ENCODE results near the gene COL23A1. TPM values are rescaled to one million over a fixed set of nuclear protein-coding genes. Genes with fewer than 3 reads are reported as not detected.

The COL23A1 gene
- total RNA-seq, 1 donor from 2014 or later: 3.5 TPM

DNA sequence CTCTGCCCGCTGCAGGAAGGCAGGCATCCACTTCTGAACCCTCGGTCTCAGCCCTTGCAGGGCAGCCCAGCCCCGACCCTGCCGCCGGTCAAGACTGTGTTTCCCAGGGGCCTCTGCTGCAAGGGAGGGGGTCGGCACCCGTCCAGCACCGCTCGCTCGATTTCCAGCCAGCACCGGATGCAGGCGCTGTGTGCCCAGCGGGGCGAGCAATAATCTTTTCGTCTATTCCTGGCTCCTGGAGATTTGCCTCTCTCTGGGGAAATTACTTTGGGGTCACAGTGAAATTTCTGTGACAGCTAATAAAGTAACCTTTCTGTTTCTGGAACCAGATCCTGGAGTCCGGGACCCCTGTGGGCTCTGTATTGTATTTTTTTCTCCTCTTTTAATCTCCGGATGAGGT is 155.3 kb downstream of the COL23A1 start:
- no peak for DNase-seq (ENCODE audit: low spot score)

DNA sequence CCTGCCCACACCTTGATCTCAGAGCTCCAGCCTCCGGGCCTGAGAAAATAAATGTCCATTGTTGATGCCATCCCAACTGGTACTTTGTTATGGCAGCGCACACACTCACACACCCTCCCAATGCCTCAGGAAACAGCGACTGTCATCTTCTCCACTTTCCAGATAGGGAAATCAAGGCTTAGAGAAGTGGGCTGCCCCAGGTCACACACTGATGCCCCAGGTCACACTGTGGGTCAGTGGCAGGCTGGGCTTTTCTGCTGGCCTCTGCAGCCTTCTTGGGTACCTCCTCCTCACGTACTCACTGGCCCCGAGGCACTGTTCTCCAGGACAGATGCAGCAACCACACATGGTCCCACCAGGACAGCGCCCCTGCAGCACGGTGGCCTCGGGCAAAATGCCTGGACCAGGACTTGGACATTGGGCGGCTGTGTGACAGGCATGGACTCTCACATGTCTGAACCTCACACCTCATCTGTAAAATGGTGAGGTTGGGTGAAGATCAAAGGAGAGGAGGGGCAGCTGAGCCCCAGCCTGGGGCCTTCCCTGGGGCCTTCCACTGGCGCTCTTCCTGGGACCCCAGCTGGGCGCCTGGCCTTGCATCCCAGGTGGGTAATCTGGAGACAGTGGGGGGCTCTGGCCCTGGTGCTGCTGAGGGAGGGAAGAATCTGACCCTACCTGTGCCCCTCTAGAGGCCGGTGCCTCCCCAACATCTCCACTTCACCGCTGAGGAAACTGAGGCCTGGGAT is 156.0 kb downstream of the COL23A1 start:
- DNase-seq (ENCODE audit: low spot score): no peak

DNA sequence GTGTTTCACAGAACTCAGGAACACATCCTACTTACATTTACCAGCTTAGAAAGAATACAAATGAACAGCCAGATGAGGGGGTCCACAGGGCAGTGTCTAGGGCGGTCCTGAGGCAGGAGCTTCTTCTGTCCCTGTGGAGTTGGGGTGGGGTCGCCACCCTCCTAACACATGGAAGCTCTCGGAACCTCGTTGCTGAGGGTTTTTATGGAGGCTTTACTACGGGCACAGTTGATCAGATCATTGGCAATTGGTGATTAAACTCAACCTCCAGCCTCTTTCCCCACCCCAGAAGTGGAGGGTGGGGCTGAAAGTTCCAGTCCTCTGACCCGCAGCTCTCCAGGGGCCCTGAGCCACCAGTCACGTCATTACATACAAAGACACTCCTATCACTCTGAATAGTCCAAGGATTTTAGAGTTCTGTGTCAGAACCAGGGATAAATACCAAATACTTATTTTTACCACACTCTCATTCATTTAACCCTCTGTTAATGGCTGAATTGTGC is 156.9 kb downstream of the COL23A1 start:
- no peak for DNase-seq (ENCODE audit: low spot score)

DNA sequence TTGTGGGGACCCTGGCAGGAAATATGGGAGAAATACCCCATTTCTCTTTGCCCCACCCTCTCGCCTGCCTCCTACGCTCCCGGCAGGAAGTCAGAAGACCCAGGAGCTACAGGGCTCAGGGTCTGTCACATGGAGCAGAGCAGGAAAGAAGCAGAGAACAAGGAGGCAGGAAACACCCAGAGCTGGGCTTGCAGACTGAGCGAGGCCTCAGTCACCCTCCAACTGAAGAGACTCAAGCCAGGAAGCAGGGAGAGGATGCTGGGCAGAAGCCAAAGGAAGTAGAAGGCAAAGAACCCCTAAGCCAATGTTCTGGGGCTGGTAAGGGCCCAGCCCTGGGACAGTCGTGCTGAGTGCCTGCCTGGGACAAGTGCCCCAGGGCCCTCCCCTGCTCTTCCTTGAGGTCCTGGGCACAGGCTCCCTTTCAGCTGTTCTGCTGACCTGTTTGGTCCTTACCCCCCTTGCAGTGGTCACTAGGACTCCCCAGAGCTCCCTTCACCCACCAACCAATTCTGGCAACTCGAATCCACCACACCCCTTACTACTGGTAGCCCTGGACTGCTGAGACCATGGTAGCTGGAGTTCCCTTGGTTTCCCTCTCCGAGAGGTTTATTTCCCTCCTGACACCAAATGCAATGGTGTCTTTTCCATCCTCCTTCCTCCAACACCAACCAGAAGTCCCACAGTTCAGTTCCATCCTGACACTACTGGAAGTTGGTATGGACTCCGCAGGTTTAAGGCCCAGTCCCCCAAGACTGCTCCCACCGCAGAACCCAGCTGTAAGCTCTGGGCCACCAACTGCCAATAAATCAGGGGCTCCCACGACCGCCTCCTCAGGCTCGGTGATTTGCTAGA is 157.5 kb downstream of the COL23A1 start:
- DNase-seq (ENCODE audit: low spot score): no peak

DNA sequence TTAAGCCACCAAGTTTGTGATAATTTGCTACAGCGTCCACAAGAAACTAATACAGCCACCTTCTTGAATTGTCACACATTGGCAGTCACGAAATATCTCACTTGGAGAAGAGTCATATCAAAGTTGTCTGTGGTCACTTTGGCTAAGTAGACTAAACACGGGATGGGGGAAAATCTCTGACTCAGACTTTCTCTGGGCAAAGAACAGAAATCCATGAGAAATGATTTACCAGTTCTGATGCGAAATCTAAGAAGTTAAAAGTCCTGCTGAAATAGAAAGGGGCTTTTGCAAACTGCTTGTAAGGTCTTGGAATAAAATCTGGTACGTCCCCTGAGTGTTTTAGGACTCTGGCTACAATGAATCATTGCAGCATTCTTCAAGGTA is 158.4 kb downstream of the COL23A1 start:
- no peak for DNase-seq (ENCODE audit: low spot score)

DNA sequence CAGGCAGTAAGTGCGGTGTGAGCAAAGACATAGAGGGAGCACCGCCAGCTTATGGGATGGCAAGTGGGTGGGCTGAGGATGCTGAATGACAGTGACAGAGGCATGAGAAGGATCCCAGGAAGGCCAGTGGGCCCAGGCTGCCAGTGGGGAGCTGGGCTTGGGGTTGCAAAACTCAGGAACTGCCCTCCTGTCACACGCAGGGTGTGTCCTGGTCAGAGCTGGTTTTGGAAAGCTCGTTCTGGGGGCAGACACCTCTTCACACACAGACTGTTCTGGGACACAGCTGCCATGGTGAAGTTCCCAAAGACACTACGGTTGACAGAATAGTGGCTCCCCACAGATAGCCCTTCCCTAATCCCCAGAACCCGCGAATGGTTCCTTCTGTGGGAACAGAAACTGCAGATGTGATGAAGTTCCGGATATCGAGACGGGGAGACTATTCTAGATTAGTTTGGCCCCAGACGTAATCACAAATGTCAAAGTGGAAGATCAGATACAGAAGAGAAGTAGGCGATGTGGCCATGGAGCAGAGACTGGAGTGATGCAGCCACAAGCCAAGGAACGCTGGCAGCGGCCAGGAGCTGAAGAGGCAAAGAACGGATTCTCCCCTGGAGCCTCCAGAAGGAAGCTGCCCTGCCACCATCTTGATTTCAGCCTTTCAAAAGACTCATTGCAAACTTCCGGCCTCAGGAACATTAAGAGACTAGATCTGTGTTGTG is 159.0 kb downstream of the COL23A1 start:
- no peak for DNase-seq (ENCODE audit: low spot score)

DNA sequence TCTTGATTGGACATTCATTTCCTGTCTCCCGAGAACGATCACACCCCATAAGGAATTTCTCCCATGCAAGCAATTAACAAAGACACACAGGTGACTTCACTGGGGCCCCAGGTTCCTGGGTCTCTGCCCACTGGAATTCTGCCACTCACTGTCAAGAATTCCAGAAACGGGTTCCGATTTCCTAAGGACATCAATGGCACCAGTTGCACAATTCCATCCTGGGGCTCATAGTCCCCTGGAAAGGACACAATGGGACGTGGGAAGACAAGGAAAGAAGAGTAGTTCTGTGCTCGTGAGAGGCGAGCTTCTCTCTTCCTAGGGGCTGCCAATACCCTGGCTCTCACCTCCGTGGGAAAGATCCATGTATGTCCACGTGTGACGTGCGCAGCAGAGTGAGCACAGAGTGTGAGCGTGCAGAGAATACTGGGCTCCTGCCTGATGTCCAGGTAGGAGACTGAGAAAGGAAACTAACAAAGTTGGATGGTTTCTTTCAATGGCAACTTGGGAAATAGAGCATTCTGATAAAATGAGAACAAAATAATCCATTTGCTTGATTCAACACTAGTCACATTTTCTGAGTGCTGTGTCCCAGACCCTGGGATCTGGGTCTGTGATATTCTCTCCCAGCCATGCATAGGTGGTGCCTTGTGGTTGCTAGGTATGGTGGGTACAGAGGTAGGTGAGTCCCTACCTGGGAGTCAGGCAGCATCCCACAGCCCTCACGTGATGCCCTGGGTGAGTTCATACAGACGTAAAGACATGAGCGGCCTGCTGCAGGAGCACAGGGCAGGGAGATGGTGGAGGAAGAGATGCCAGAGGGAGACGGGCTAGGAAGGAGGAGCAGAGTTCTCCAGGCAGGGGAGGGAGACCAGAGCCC is 159.8 kb downstream of the COL23A1 start:
- DNase-seq (ENCODE audit: low spot score): no peak

DNA sequence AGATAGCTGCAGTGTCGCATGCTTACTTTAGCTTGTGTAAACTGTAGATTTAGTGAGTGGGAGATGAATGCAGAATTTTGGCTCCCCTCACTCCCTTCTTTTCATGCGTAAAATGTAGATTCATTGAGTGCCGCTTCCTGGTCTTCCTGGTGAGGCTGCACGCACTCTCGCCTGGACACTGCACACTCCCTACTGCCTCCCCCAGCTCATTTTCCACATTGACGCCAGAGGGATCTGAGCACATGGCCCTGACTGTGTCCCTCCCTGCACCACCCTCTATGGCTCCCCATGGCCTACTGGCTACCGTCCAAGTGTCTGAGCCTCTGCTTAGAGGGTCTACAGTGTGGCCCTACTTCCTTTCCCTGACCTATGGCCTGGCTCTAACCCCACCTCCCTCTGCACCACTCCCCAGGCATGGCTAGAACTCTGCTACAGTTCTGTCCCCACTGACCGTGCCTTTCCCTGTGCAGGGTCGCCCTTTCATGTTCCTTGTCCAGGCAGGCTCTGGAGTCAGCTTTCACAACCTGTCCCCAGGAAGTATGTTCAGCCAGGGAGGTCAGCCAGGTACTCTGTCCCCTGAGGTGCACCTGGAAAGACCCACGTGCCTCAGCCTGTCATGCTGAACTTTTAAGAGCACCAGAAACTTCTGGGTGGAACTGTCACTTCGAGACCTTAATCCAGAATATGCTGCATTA is 160.6 kb downstream of the COL23A1 start:
- no peak for DNase-seq (ENCODE audit: low spot score)

DNA sequence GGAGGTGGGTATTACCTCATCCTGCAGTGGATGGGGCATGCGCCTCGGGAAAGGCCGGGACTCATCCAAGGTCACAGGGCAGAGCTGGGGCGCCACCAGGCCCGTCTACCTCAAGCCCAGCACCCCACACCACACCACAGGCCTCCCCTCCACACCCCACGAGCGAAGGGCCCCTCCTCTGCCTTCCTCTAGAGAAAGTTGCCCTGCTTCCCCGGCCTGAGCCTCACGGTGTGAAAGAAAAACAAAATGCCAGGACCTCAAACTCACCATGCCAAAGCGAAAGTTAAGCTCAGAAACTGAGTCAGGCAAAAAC is 161.1 kb downstream of the COL23A1 start:
- no peak for DNase-seq (ENCODE audit: low spot score)

DNA sequence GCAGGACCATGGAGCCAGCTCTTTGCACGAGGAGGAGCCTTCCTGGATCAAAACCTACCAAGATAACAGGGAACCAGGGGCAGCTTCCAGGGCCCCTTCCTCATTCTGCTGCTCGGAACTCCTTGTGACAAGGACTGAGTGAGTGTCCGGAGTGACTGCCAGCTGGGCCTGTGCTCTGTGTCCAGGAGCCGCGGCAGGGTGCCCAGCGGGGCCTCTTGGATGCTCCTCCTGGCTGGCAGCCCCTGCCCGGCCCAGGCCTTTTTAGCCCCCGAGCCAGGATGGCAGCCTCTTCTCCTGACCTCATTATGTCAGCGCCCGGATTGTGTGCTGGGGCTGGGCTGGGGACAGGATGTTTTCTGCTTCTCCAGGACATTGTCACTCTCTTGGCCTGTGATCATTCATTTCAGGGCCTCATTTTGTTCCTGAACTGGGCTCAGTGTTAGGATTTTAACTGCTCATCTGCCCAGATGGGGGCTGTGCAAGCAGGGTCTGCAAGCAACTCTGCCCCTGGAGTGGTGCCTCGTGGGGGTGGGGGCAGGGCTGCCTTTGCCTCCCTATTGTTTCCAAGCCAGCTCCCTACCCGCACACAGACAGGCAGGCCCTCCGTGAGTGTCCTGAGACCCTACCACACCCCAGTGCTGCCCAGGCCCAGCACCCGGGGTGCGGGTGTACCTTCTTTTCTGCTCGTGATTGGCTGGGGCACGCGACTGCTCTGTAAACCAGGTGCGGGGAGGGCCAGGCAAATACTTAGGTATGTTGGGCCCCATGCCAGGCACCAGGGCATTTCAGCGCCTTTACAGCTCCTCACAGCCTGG is 161.6 kb downstream of the COL23A1 start:
- DNase-seq (ENCODE audit: low spot score): peak; percentile 48

DNA sequence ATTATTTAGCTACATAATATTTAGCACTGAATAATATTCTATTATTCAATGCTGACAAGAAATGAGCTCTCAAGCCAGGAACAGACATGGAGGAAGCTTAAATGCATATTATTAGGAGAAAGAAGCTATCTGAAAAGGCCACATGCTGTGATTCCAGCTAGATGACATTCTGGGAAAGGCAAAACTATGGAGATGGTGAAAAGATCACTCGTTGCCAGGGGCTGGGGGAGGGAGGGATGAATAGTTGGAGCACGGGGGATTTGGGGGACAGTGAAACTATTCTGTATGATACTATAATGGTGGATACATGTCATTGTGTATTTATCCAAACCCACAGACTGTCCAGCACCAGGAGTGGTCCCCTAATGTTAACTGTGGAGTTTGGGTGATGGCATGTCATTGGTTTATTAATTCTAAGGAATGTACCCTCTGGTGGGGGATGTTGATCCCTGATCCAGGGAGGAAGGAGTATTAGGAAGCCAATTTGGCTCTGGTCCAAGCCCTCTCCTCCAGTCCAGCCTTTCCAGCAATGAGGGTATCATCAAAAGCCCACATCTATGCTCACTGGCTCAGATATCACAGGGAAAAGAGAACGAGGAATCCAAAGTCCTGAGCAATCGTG is 162.5 kb downstream of the COL23A1 start:
- peak; percentile 7 for DNase-seq (ENCODE audit: low spot score)

DNA sequence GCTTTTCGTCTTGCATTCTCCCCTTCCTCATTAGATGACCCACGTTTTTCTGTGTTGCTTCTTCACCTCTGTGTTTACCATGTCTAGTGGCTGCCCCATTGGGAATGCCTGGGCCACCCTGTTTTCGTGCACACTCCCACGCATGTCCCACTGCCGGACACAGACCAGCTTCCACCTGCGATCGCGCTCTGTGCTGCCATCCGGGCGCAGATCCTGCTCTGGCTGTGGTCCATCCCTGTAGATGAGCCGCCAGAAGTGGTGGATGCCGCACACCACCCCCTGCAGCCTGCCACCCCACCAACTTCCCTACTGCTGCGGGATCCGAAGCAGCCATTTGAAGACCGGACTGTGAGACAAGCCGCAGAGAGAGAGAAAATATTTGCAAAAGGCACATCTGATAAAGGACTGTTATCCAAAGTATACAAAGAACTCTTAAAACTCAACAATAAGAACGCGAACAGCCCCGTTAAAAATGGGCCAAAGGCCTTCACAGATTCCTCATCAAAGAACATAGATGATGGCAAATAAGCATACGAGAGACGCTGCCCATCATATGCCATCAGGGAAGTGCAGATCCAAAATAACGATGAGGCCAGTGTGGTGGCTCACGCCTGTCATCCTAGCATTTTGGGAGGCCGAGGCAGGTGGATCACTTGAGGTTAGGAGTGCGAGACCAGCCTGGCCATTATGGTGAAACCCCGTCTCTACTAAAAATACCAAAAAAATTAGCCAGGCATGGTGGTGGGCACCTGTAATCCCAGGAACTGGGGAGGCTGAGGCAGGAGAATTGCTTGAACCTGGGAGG is 163.7 kb downstream of the COL23A1 start:
- peak; percentile 29 for DNase-seq (ENCODE audit: low spot score)

DNA sequence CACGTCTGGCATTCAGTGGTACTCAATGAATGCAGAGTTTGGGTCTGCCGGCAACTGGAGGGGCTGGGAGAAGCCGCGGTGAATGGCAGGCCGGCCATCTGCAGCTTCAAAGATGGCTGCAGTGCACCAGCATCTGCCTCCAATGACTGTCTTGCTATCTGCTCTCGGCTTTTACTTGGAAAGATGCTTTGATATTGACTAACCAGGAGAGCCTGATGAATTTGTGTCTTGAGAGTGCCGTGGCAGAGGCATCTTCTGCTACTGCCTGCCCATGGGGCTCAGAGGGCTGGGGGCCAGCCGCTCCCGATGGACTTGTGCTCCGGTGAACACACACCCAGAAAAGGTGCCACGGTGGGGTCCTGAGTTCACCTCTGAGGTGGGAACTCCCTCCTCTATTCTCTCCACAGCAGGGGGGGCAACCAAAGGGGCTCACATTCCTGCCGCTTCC is 164.5 kb downstream of the COL23A1 start:
- peak; percentile 29 for DNase-seq (ENCODE audit: low spot score)

DNA sequence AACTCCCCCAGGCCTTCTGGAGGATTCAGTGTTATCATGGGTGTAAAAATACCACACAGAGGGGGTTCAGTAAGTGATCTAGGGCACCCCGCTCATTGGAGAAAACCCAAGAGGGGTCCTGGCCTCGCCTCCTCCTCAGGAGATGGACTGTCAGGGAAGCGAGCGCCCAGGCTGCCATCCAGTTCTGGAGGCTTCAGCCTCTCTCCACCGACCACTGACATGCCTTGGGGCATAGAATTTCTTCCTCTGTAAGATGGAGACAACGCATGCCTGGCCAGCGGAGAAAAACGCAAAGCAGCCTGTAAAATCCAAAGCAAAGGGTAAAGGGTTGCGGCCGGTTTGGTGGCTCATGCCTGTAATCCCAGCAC is 165.4 kb downstream of the COL23A1 start:
- no peak for DNase-seq (ENCODE audit: low spot score)

DNA sequence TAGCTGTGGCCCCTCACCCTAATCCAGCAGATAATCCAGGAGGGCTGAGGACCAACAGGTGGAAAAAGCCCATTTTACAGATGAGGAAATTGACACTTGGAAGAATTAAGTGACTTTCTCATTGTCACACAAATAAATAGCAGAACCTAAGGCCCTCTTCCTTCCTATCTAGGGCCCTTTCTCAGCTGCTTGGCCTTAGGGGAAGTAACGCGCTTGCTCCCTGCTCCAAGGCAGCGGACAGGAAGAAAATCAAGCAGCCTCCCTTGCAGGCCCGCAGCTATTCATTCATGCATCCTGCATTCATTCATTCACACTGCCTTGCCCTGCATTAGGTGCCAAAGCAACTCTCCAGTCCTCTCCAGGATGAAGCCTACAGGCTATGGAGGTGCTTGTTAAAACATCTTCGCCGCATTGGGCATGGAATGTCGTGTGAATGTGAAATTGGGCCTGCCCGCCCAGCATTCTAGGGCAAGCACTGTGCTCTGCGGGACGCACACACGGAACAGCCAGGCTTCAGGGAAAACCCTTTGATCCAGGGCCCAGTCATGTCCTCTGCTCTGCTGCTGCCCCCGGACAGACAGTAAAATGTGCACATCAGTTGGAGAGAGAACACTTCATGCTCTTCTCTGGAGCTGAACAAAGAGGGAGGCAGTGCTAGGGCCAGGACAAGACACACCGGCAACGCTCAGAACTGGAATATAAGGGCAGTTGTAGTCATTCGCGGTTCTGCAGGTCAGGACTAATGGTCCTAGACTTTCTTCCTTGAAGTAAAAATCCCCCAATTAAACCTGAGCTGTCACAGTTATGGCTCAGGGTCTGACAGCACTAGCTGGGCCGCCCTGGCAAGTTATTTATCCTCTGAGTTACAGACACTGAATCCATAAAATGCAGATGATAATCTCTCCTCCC is 166.0 kb downstream of the COL23A1 start:
- DNase-seq (ENCODE audit: low spot score): no peak

DNA sequence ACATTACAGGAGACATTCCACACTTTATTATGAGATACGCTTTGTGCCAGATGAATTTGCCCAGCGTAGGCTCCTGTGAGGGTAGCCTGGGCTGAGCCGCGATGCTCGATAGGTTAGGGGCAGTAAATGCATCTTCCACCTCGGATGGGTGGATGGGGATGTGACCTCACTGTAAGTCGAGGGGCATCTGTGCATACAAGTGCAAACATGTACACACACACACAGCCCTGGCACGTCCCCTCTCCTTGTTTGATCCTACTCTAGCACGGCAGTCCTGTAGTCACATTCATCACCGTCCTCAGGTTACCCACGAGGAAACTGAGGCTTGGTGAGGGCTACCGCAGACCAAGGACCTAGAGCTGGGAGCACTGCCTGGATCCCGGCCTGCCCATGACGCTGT is 166.8 kb downstream of the COL23A1 start:
- DNase-seq (ENCODE audit: low spot score): no peak

DNA sequence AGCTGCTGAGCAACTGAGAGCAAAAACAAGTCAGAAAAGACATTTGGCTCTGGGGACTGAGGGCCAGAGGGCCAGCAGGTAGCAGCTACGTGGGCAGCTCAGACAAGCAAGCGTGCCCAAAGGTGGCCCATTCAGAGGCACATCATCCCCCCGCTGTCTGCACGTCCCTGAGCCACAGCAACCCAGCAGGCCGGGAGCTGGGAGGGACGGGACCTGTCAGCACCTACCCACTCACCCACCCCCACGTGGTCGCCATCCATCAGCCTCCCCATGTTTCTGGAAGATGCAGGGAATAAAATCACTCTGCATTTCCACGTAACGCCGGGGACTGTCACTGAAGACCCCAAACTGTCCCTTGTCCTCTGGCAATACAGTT is 167.8 kb downstream of the COL23A1 start:
- no peak for DNase-seq (ENCODE audit: low spot score)
